Mesenchymal stem cell (in vitro differentiated cells and primary cell): ENCODE results near the gene SLC11A2.

ENCODE experiments used
- DNase-seq: peaks from one replicate; pipeline ENCODE4 v3.0.0-alpha.2; 2013
- H2AFZ ChIP-seq: one replicate; pipeline ENCODE4 v1.6.1; 2013; ENCODE audit warnings: low read depth, mild to moderate bottlenecking, control low read depth, inconsistent platforms, low read length, moderate library complexity
- H2AK5ac ChIP-seq: 2 replicates; pipeline ENCODE4 v1.6.1; 2013; ENCODE audit warnings: low read length, moderate library complexity, mild to moderate bottlenecking, inconsistent platforms; ENCODE audit not compliant: severe bottlenecking
- H2BK120ac ChIP-seq: one replicate; pipeline ENCODE4 v1.6.1; 2013; ENCODE audit warnings: low read depth, mild to moderate bottlenecking, inconsistent platforms, low read length, moderate library complexity
- H2BK12ac ChIP-seq, 2 experiments: one replicate each; pipeline ENCODE4 v1.6.1; 2013; ENCODE audit warnings: inconsistent platforms in 2 of 2, low read length in 2 of 2, mild to moderate bottlenecking in 2 of 2, moderate library complexity in 2 of 2, control low read depth in 1 of 2
- H2BK15ac ChIP-seq: one replicate; pipeline ENCODE4 v1.6.1; 2013; ENCODE audit warnings: mild to moderate bottlenecking, low read depth, inconsistent platforms; ENCODE audit not compliant: poor library complexity, severe bottlenecking
- H2BK5ac ChIP-seq: 2 replicates; pipeline ENCODE4 v1.6.1; 2013; ENCODE audit warnings: low read depth, mild to moderate bottlenecking, low read length, control low read depth, inconsistent platforms; ENCODE audit not compliant: poor library complexity, severe bottlenecking
- H3K14ac ChIP-seq, 2 experiments: one replicate each; pipeline ENCODE4 v1.6.1; 2013; ENCODE audit warnings: inconsistent platforms in 2 of 2, low read length in 2 of 2, control low read depth in 1 of 2, mild to moderate bottlenecking in 1 of 2, moderate library complexity in 1 of 2
- H3K18ac ChIP-seq, 2 experiments: one replicate each; pipeline ENCODE4 v1.6.1; 2013; ENCODE audit warnings: inconsistent platforms in 2 of 2, low read length in 2 of 2, control low read depth in 1 of 2, low read depth in 1 of 2, mild to moderate bottlenecking in 1 of 2
- H3K23ac ChIP-seq, 2 experiments: one replicate each; pipeline ENCODE4 v1.6.1; 2013; ENCODE audit warnings: inconsistent platforms in 2 of 2, low read length in 2 of 2, mild to moderate bottlenecking in 2 of 2, moderate library complexity in 2 of 2, control low read depth in 1 of 2
- H3K27ac ChIP-seq: 2 replicates; pipeline ENCODE4 v1.5.1; 2013; ENCODE audit warnings: mild to moderate bottlenecking, moderate library complexity, low read length, control low read depth, inconsistent platforms; ENCODE audit not compliant: poor library complexity, severe bottlenecking
- H3K27me3 ChIP-seq, 2 experiments: 2 replicates each; pipeline versions ENCODE4 v1.6.1 to v1.7.0; 2013; ENCODE audit warnings: low read length in 2 of 2, mild to moderate bottlenecking in 2 of 2, moderate library complexity in 2 of 2, control low read depth in 1 of 2, inconsistent platforms in 1 of 2; ENCODE audit not compliant: control insufficient read depth in 1 of 2, insufficient read depth in 1 of 2
- H3K36me3 ChIP-seq, 2 experiments: 2 replicates each; pipeline versions ENCODE4 v1.6.1 to v1.7.0; 2013; ENCODE audit warnings: low read length in 2 of 2, control low read depth in 1 of 2, inconsistent platforms in 1 of 2, low read depth in 1 of 2, mild to moderate bottlenecking in 1 of 2; ENCODE audit not compliant: insufficient read depth in 2 of 2, control insufficient read depth in 1 of 2
- H3K4ac ChIP-seq, 2 experiments: one replicate each; pipeline ENCODE4 v1.6.1; 2013; ENCODE audit warnings: inconsistent platforms in 2 of 2, low read length in 2 of 2, mild to moderate bottlenecking in 2 of 2, moderate library complexity in 2 of 2, control low read depth in 1 of 2, low read depth in 1 of 2
- H3K4me1 ChIP-seq: 2 replicates; pipeline ENCODE4 v1.6.1; 2013; ENCODE audit warnings: low read depth, low read length, control low read depth; ENCODE audit not compliant: control insufficient read depth, insufficient read depth
- H3K4me2 ChIP-seq: 2 replicates; pipeline ENCODE4 v1.6.1; 2013; ENCODE audit warnings: low read length, mild to moderate bottlenecking, inconsistent platforms; ENCODE audit not compliant: poor library complexity, severe bottlenecking
- H3K4me3 ChIP-seq, 2 experiments: 2 replicates each; pipeline versions ENCODE4 v1.5.1 to v1.7.0; 2013; ENCODE audit warnings: low read length in 2 of 2, mild to moderate bottlenecking in 2 of 2, control low read depth in 1 of 2, low read depth in 1 of 2; ENCODE audit not compliant: insufficient read depth in 1 of 2
- H3K79me1 ChIP-seq: replicated peaks from 2 replicates; pipeline ENCODE4 v1.6.1; 2013; ENCODE audit warnings: mild to moderate bottlenecking, control low read depth, low read length, inconsistent platforms; ENCODE audit not compliant: poor library complexity, severe bottlenecking
- H3K9ac ChIP-seq: 2 replicates; pipeline ENCODE4 v1.7.0; 2013; ENCODE audit warnings: mild to moderate bottlenecking, low read length, moderate library complexity
- H3K9me3 ChIP-seq: 2 replicates; pipeline ENCODE4 v1.7.0; 2013; ENCODE audit warnings: mild to moderate bottlenecking, low read length; ENCODE audit not compliant: control insufficient read depth
- H4K8ac ChIP-seq: one replicate; pipeline ENCODE4 v1.6.1; 2013; ENCODE audit warnings: inconsistent platforms, mild to moderate bottlenecking, low read length, moderate library complexity
- H4K91ac ChIP-seq: one replicate; pipeline ENCODE4 v1.6.1; 2013; ENCODE audit warnings: mild to moderate bottlenecking, low read length, inconsistent platforms
- WGBS: methylation state at CpG from one replicate; pipeline ENCODE4 v1.1.7; 2013; ENCODE audit warnings: mixed read lengths; 5-methylcytosine and 5-hydroxymethylcytosine counted together

The SLC11A2 gene

GRCh38 chr12:51049525-51049924 is 23.3 kb upstream of the SLC11A2 start:
- 100% methylated on average over 1 of the region's 3 CpGs for WGBS

GRCh38 chr12:51048661-51049251 is 22.6 kb upstream of the SLC11A2 start:
- no peaks in the 10 kb centered on the region for H3K9me3 ChIP-seq
- WGBS: 56% methylated on average over 14 of the region's 14 CpGs
- no peak overlapping the region for H3K14ac ChIP-seq
- peak overlapping the region; percentile 87 for H4K8ac ChIP-seq
- no peak for DNase-seq
- peaks cover 1% of the 10 kb centered on the region for H3K4me1 ChIP-seq
- H3K36me3 ChIP-seq: peaks cover 0 to 20% of the 10 kb centered on the region in 2 experiments
- H2BK12ac ChIP-seq: no peak overlapping the region
- H3K4me2 ChIP-seq: peak overlapping the region; percentile 88
- no peak overlapping the region for H4K91ac ChIP-seq
- H2AK5ac ChIP-seq: no peak overlapping the region
- no peak overlapping the region for H2BK5ac ChIP-seq
- peak overlapping the region; percentile 29 to 66 for H3K4ac ChIP-seq
- no peak overlapping the region for H2AFZ ChIP-seq
- peak overlapping the region in 1 of 2 experiments; percentile 57 for H3K18ac ChIP-seq
- peaks cover 19% of the 10 kb centered on the region for H3K79me1 ChIP-seq
- no peaks in the 10 kb centered on the region for H3K27me3 ChIP-seq
- H2BK15ac ChIP-seq: no peak overlapping the region
- peak overlapping the region; percentile 56 for H3K27ac ChIP-seq
- peak overlapping the region; percentile 89 for H3K9ac ChIP-seq
- H2BK120ac ChIP-seq: peak overlapping the region; percentile 1
- no peak overlapping the region for H3K23ac ChIP-seq
- H3K4me3 ChIP-seq: peak overlapping the region; percentile 79 to 85

More at GRCh38 chr12:51049525-51049924, 23.3 kb upstream of the SLC11A2 start:
- Histone ChIP-seq H3K79me1 (peaks cover 19% of the 10 kb centered on the region), H3K14ac (no peak overlapping the region), H3K4me1 (peaks cover 1% of the 10 kb centered on the region), H3K36me3 (peaks cover 3 to 28% of the 10 kb centered on the region in 2 experiments), H2AFZ (no peak overlapping the region), H3K23ac (no peak overlapping the region), H4K91ac (no peak overlapping the region), H2BK15ac (no peak overlapping the region), H2BK5ac (no peak overlapping the region), H3K4me3 (peak overlapping the region in 1 of 2 experiments; percentile 85), H3K4ac (no peak overlapping the region), H3K9me3 (no peaks in the 10 kb centered on the region), H3K18ac (no peak overlapping the region), H4K8ac (no peak overlapping the region), H2BK12ac (no peak overlapping the region), H3K27ac (no peak overlapping the region), H2BK120ac (no peak overlapping the region), H3K27me3 (no peaks in the 10 kb centered on the region), H3K4me2 (peak overlapping the region; percentile 2), H3K9ac (peak overlapping the region; percentile 89), H2AK5ac (no peak overlapping the region)
- DNase-seq: no peak

- peak within 1 kb of the TSS; percentile 83 for H2BK5ac ChIP-seq
- DNase-seq: peak; percentile 99
- peaks cover 1% of the 10 kb centered on the region for H3K4me1 ChIP-seq
- peak within 1 kb of the TSS in 1 of 2 experiments; percentile 78 for H2BK12ac ChIP-seq
- no peaks in the 10 kb centered on the region for H3K27me3 ChIP-seq
- peak within 1 kb of the TSS in 1 of 2 experiments; percentile 99 for H3K14ac ChIP-seq
- H3K23ac ChIP-seq: peak within 1 kb of the TSS in 1 of 2 experiments; percentile 83
- peak within 1 kb of the TSS; percentile 82 to 85 for H3K4me3 ChIP-seq
- H4K91ac ChIP-seq: peak within 1 kb of the TSS; percentile 58
- H3K18ac ChIP-seq: peak within 1 kb of the TSS; percentile 57 to 99
- H3K4me2 ChIP-seq: peak within 1 kb of the TSS; percentile 88
- H3K27ac ChIP-seq: peak within 1 kb of the TSS; percentile 86
- no peaks in the 10 kb centered on the region for H3K9me3 ChIP-seq
- H2BK120ac ChIP-seq: peak within 1 kb of the TSS; percentile 69
- peak within 1 kb of the TSS; percentile 87 for H4K8ac ChIP-seq
- H2BK15ac ChIP-seq: no peak within 1 kb of the TSS
- H2AFZ ChIP-seq: peak within 1 kb of the TSS; percentile 100
- 4% methylated on average over 51 of the region's 51 CpGs for WGBS
- H3K9ac ChIP-seq: peak within 1 kb of the TSS; percentile 89
- H3K36me3 ChIP-seq: peaks cover 0 to 12% of the 10 kb centered on the region in 2 experiments
- H2AK5ac ChIP-seq: no peak within 1 kb of the TSS
- H3K79me1 ChIP-seq: peaks cover 14% of the 10 kb centered on the region
- peak within 1 kb of the TSS; percentile 66 to 100 for H3K4ac ChIP-seq
Observed at GRCh38 chr12:51047655-51048540, 21.7 kb upstream of the SLC11A2 start, which contains the start of gene LETMD1. LETMD1 (plus strand) TSS chr12:51048327; CDS start chr12:51048357, 30 bp downstream.

GRCh38 chr12:51036279-51036678 is 10.1 kb upstream of the SLC11A2 start:
- H3K4ac ChIP-seq: no peak overlapping the region
- H3K18ac ChIP-seq: no peak overlapping the region
- no peak overlapping the region for H3K27ac ChIP-seq
- H3K36me3 ChIP-seq: no peaks in the 10 kb centered on the region
- H4K91ac ChIP-seq: no peak overlapping the region
- WGBS: 72% methylated on average over 2 of the region's 3 CpGs
- H3K27me3 ChIP-seq: no peaks in the 10 kb centered on the region
- H3K4me2 ChIP-seq: no peak overlapping the region
- H3K79me1 ChIP-seq: no peaks in the 10 kb centered on the region
- H2AK5ac ChIP-seq: no peak overlapping the region
- H3K23ac ChIP-seq: no peak overlapping the region
- H3K4me1 ChIP-seq: no peaks in the 10 kb centered on the region
- H3K9me3 ChIP-seq: no peaks in the 10 kb centered on the region
- H3K9ac ChIP-seq: no peak overlapping the region
- no peak overlapping the region for H3K14ac ChIP-seq
- no peak overlapping the region for H3K4me3 ChIP-seq
- no peak for DNase-seq
- no peak overlapping the region for H2AFZ ChIP-seq
- no peak overlapping the region for H2BK5ac ChIP-seq
- no peak overlapping the region for H2BK12ac ChIP-seq
- H2BK120ac ChIP-seq: no peak overlapping the region
- H4K8ac ChIP-seq: no peak overlapping the region
- H2BK15ac ChIP-seq: no peak overlapping the region
